ENCODE measurements around the gene MED4. TPM values are rescaled to one million over a fixed set of nuclear protein-coding genes. Genes with fewer than 3 reads are reported as not detected.

MED4 gene
- total RNA-seq, 1 experiment from 2014 or later = 51.7 TPM

GRCh38 chr13:48093588-48093987 lies 1.3 kb downstream of the MED4 start:
- Histone ChIP-seq H3K27me3 (replicated peaks; ENCODE audit: insufficient read depth, low read depth, low read length, poor library complexity) (no peaks in the 10 kb centered on the region), H3K4me1 (ENCODE audit: insufficient read depth, low read length, poor library complexity, severe bottlenecking) (peaks cover 15% of the 10 kb centered on the region), H3K36me3 (ENCODE audit: insufficient read depth, low read length, poor library complexity, severe bottlenecking) (no peaks in the 10 kb centered on the region), H3K27ac (ENCODE audit: low read depth, low read length, poor library complexity, severe bottlenecking) (peak overlapping the region; percentile 2), H3K9me3 (ENCODE audit: low read depth, low read length, poor library complexity, severe bottlenecking) (no peaks in the 10 kb centered on the region), H3K4me3 (ENCODE audit: low read depth, low read length, poor library complexity, severe bottlenecking) (peak overlapping the region; percentile 85)
- BruUV-seq (replicated peaks) = no TSS peak
- no peak for DNase-seq (ENCODE audit: low spot score)
- TF ChIP-seq CTCF (conservative IDR thresholded peaks at IDR 0.05; ENCODE audit: low read depth, low read length) = no peak
- TF ChIP-seq EZH2 (IDR thresholded peaks at IDR 0.05; ENCODE audit: borderline replicate concordance, low read depth, low read length, poor library complexity, severe bottlenecking) = no peak
- POLR2A ChIA-PET (ENCODE audit: low non-redundant PET) = no interaction called here
- CTCF ChIA-PET = no interaction called here
- intact Hi-C loops (cut with micrococcal nuclease; ENCODE audit: unreplicated experiment) = no loop called here

GRCh38 chr13:48086272-48086671 lies 8.6 kb downstream of the MED4 start:
- intact Hi-C loops (cut with micrococcal nuclease; ENCODE audit: unreplicated experiment) = no loop called here

GRCh38 chr13:48081739-48082138 lies 13.2 kb downstream of the MED4 start:
- POLR2A ChIA-PET (ENCODE audit: low non-redundant PET) = no interaction called here
- intact Hi-C loops (cut with micrococcal nuclease; ENCODE audit: unreplicated experiment) = no loop called here

More at GRCh38 chr13:48086272-48086671, 8.6 kb downstream of the MED4 start:
- CTCF ChIA-PET = no interaction called here
- Histone ChIP-seq H3K4me3 (ENCODE audit: low read depth, low read length, poor library complexity, severe bottlenecking) (no peak overlapping the region), H3K4me1 (ENCODE audit: insufficient read depth, low read length, poor library complexity, severe bottlenecking) (no peaks in the 10 kb centered on the region), H3K27ac (ENCODE audit: low read depth, low read length, poor library complexity, severe bottlenecking) (no peak overlapping the region), H3K9me3 (ENCODE audit: low read depth, low read length, poor library complexity, severe bottlenecking) (no peaks in the 10 kb centered on the region), H3K27me3 (replicated peaks; ENCODE audit: insufficient read depth, low read depth, low read length, poor library complexity) (no peaks in the 10 kb centered on the region), H3K36me3 (ENCODE audit: insufficient read depth, low read length, poor library complexity, severe bottlenecking) (peaks cover 36% of the 10 kb centered on the region)
- DNase-seq (ENCODE audit: low spot score) = no peak
- POLR2A ChIA-PET (ENCODE audit: low non-redundant PET) = no interaction called here
- no peak for TF ChIP-seq CTCF (conservative IDR thresholded peaks at IDR 0.05; ENCODE audit: low read depth, low read length)
- TF ChIP-seq EZH2 (IDR thresholded peaks at IDR 0.05; ENCODE audit: borderline replicate concordance, low read depth, low read length, poor library complexity, severe bottlenecking) = no peak
- BruUV-seq (replicated peaks) = no TSS peak

More at GRCh38 chr13:48081739-48082138, 13.2 kb downstream of the MED4 start:
- TF ChIP-seq EZH2 (IDR thresholded peaks at IDR 0.05; ENCODE audit: borderline replicate concordance, low read depth, low read length, poor library complexity, severe bottlenecking) (no peak), CTCF (conservative IDR thresholded peaks at IDR 0.05; ENCODE audit: low read depth, low read length) (no peak)
- Histone ChIP-seq H3K9me3 (ENCODE audit: low read depth, low read length, poor library complexity, severe bottlenecking) (no peaks in the 10 kb centered on the region), H3K27ac (ENCODE audit: low read depth, low read length, poor library complexity, severe bottlenecking) (no peak overlapping the region), H3K4me1 (ENCODE audit: insufficient read depth, low read length, poor library complexity, severe bottlenecking) (no peaks in the 10 kb centered on the region), H3K27me3 (replicated peaks; ENCODE audit: insufficient read depth, low read depth, low read length, poor library complexity) (no peaks in the 10 kb centered on the region), H3K36me3 (ENCODE audit: insufficient read depth, low read length, poor library complexity, severe bottlenecking) (peaks cover 79% of the 10 kb centered on the region), H3K4me3 (ENCODE audit: low read depth, low read length, poor library complexity, severe bottlenecking) (no peak overlapping the region)
- no peak for DNase-seq (ENCODE audit: low spot score)
- CTCF ChIA-PET = no interaction called here
- BruUV-seq (replicated peaks) = no TSS peak

Measured in A673 (cell line).